CD14-positive monocyte (primary cell): Measurements from ENCODE around the gene KCNK1. TPM values are rescaled to one million over a fixed set of nuclear protein-coding genes. Genes with fewer than 3 reads are reported as not detected.

Experiments
- DNase-seq, 3 donors: peaks; one replicate each; pipeline ENCODE4 v3.0.0-alpha.2; 2011 to 2022
- H2AFZ ChIP-seq: 2 replicates; pipeline ENCODE4 v1.6.0; 2012; ENCODE audit warnings: mild to moderate bottlenecking, low read depth, low read length, inconsistent platforms; ENCODE audit not compliant: insufficient read depth, poor library complexity, severe bottlenecking
- H3K27ac ChIP-seq, 2 donors: 1 replicate in 1 of 2; 2 replicates in 1 of 2; pipeline ENCODE4 v1.5.1; 2012 to 2013; ENCODE audit warnings: low read length in 2 of 2, control low read depth in 1 of 2, inconsistent platforms in 1 of 2, low read depth in 1 of 2, mild to moderate bottlenecking in 1 of 2
- H3K27me3 ChIP-seq, 2 donors: one replicate each; pipeline versions ENCODE4 v1.6.0 to v1.6.1; 2011 to 2013; ENCODE audit warnings: low read length in 2 of 2; ENCODE audit not compliant: control insufficient read depth in 2 of 2, insufficient read depth in 2 of 2
- H3K36me3 ChIP-seq, 2 donors: replicated peaks in 1 of 2; 1 replicate in 1 of 2; 2 replicates in 1 of 2; pipeline versions ENCODE4 v1.5.1 to v1.6.1; 2012 to 2013; ENCODE audit warnings: low read length in 2 of 2, control low read depth in 1 of 2, inconsistent platforms in 1 of 2, mild to moderate bottlenecking in 1 of 2; ENCODE audit not compliant: insufficient read depth in 2 of 2, control insufficient read depth in 1 of 2
- H3K4me1 ChIP-seq, 2 donors: 1 replicate in 1 of 2; 2 replicates in 1 of 2; pipeline versions ENCODE4 v1.5.1 to v1.6.1; 2012 to 2013; ENCODE audit warnings: low read length in 2 of 2, control low read depth in 1 of 2, inconsistent platforms in 1 of 2, mild to moderate bottlenecking in 1 of 2, moderate library complexity in 1 of 2; ENCODE audit not compliant: insufficient read depth in 2 of 2, control insufficient read depth in 1 of 2
- H3K4me2 ChIP-seq: replicated peaks from 2 replicates; pipeline ENCODE3; 2012; ENCODE audit warnings: low read length, moderate library complexity, mild to moderate bottlenecking; ENCODE audit not compliant: poor library complexity, severe bottlenecking; ENCODE audit errors: extremely low read depth
- H3K4me3 ChIP-seq, 3 experiments: fragments of 200-600 bp in 1 of 3; sonication (generic) in 1 of 3; replicated peaks in 1 of 3; 1 replicate in 2 of 3; 2 replicates in 1 of 3; pipeline ENCODE4 v1.5.1; 2011 to 2013; ENCODE audit warnings: low read length in 3 of 3, mild to moderate bottlenecking in 3 of 3, control low read depth in 2 of 3, low read depth in 2 of 3, inconsistent platforms in 1 of 3, moderate library complexity in 1 of 3
- H3K79me2 ChIP-seq: 2 replicates; pipeline ENCODE4 v1.6.0; 2012; ENCODE audit warnings: mild to moderate bottlenecking, control low read depth, inconsistent platforms, low read length, moderate library complexity; ENCODE audit not compliant: insufficient read depth
- H3K9ac ChIP-seq: 2 replicates; pipeline ENCODE4 v1.6.0; 2017; ENCODE audit warnings: low read length, mild to moderate bottlenecking; ENCODE audit not compliant: insufficient read depth, poor library complexity, severe bottlenecking
- H3K9me3 ChIP-seq, 2 donors: replicated peaks in 1 of 2; 1 replicate in 1 of 2; 2 replicates in 1 of 2; pipeline versions ENCODE4 v1.5.1 to v1.6.1; 2012 to 2013; ENCODE audit warnings: low read length in 2 of 2, control low read depth in 1 of 2; ENCODE audit not compliant: control insufficient read depth in 1 of 2, insufficient read depth in 1 of 2
- H4K20me1 ChIP-seq: 2 replicates; pipeline ENCODE4 v1.6.0; 2012; ENCODE audit warnings: mild to moderate bottlenecking, low read length, control low read depth, moderate library complexity; ENCODE audit not compliant: insufficient read depth
- H3K27ac Mint-ChIP-seq, 7 donors: one replicate each; pipeline ENCODE4 v1.8.0; 2020; ENCODE audit warnings: mild to moderate bottlenecking in 7 of 7, mixed read lengths in 7 of 7, moderate library complexity in 6 of 7, inconsistent platforms in 2 of 7
- H3K27me3 Mint-ChIP-seq, 3 donors: one replicate each; pipeline ENCODE4 v1.8.0; 2021 to 2022; ENCODE audit warnings: low read depth in 3 of 3, mild to moderate bottlenecking in 3 of 3, mixed read lengths in 3 of 3, moderate library complexity in 3 of 3, inconsistent platforms in 1 of 3
- H3K36me3 Mint-ChIP-seq, 2 donors: one replicate each; pipeline ENCODE4 v1.8.0; 2020; ENCODE audit warnings: mixed read lengths in 2 of 2, inconsistent platforms in 1 of 2, mild to moderate bottlenecking in 1 of 2
- H3K4me1 Mint-ChIP-seq: one replicate; pipeline ENCODE4 v1.8.0; 2020; ENCODE audit warnings: mild to moderate bottlenecking, mixed read lengths
- H3K4me3 Mint-ChIP-seq, 2 donors: one replicate each; pipeline ENCODE4 v1.8.0; 2020; ENCODE audit warnings: mild to moderate bottlenecking in 2 of 2, mixed read lengths in 2 of 2, moderate library complexity in 1 of 2
- H3K9me3 Mint-ChIP-seq, 7 donors: one replicate each; pipeline ENCODE4 v1.8.0; 2020 to 2022; ENCODE audit warnings: mixed read lengths in 7 of 7, mild to moderate bottlenecking in 6 of 7, moderate library complexity in 6 of 7, inconsistent platforms in 2 of 7
- WGBS: methylation state at CpG from one replicate; pipeline ENCODE4 v1.1.5; 2013; ENCODE audit warnings: missing lambda C conversion rate; ENCODE audit not compliant: insufficient coverage; 5-methylcytosine and 5-hydroxymethylcytosine counted together
- intact Hi-C, 2 donors: fragments of 100-400 bp; cut with micrococcal nuclease; formaldehyde crosslinking; loops; one replicate each; pipeline versions ENCODE4 v1.15.0 to v1.15.1; 2023
- polyA plus RNA-seq, 3 donors: library from polyadenylated mRNA; depleted of rRNA in 1 of 3; unstranded in 2 of 3; stranded (reverse) in 1 of 3; fragments of 300-500 nt in 2 of 3; fragments of >200 nt in 1 of 3; fragmentation: Illumina TruSeq in 2 of 3; gene quantifications; 1 replicate in 2 of 3; 2 replicates in 1 of 3; pipeline ENCODE4 v1.2.3, GENCODE V29; 2012 to 2021
- TF ChIP-seq, protein P1 (sequence below): fragments of 200-600 bp; IDR thresholded peaks from one replicate; pipeline ENCODE4 v1.8.0; 2022; ENCODE audit warnings: antibody characterized with exemption, mild to moderate bottlenecking

KCNK1 gene
- polyA plus RNA-seq, 3 donors, result not detected

GRCh38 chr1:233584931-233585330 is 29.0 kb upstream of the KCNK1 start:
- Mint-ChIP-seq H3K27ac (no peak overlapping the region), H3K9me3 (peaks cover 2 to 15% (median 3%) of the 10 kb centered on the region in 7 donors), H3K4me1 (no peaks in the 10 kb centered on the region), H3K27me3 (peaks cover 9 to 11% (median 9%) of the 10 kb centered on the region in 3 donors), H3K36me3 (no peaks in the 10 kb centered on the region), H3K4me3 (no peak overlapping the region)
- H3K36me3 ChIP-seq, result no peaks in the 10 kb centered on the region
- TF ChIP-seq, protein P1, sequence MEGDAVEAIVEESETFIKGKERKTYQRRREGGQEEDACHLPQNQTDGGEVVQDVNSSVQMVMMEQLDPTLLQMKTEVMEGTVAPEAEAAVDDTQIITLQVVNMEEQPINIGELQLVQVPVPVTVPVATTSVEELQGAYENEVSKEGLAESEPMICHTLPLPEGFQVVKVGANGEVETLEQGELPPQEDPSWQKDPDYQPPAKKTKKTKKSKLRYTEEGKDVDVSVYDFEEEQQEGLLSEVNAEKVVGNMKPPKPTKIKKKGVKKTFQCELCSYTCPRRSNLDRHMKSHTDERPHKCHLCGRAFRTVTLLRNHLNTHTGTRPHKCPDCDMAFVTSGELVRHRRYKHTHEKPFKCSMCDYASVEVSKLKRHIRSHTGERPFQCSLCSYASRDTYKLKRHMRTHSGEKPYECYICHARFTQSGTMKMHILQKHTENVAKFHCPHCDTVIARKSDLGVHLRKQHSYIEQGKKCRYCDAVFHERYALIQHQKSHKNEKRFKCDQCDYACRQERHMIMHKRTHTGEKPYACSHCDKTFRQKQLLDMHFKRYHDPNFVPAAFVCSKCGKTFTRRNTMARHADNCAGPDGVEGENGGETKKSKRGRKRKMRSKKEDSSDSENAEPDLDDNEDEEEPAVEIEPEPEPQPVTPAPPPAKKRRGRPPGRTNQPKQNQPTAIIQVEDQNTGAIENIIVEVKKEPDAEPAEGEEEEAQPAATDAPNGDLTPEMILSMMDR, result no peak
- no peaks in the 10 kb centered on the region for H3K4me1 ChIP-seq
- H3K27me3 ChIP-seq, result peaks cover 0 to 9% of the 10 kb centered on the region in 2 donors
- H2AFZ ChIP-seq, result no peak overlapping the region
- intact Hi-C loops, result no loop called here
- H3K4me3 ChIP-seq, result no peak overlapping the region
- no peaks in the 10 kb centered on the region for H3K79me2 ChIP-seq
- H3K4me2 ChIP-seq, result no peak overlapping the region
- no peak overlapping the region for H3K9ac ChIP-seq
- H3K9me3 ChIP-seq, result peaks cover 0 to 9% of the 10 kb centered on the region in 2 donors
- H4K20me1 ChIP-seq, result no peaks in the 10 kb centered on the region
- no peak overlapping the region for H3K27ac ChIP-seq
- no peak for DNase-seq

DNA sequence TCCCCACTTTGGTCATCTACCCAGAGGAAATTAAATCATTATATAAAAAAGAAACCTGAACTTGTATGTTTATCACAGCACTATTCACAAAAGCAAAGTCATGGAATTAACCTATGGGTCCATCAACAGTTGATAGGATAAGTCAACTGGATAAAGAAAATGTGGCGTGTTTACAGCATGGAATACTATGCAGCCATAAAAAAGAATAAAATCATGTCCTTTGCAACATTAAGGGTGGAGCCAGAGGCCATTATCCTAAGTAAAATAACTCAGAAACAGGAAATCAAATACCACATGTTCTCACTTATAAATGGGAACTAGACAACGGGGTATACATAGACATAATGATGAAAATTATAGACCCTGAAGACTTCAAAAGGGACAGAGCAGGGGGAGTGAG is 27.6 kb upstream of the KCNK1 start:
- Mint-ChIP-seq H3K9me3 (peaks cover 2 to 15% (median 3%) of the 10 kb centered on the region in 7 donors), H3K4me1 (no peaks in the 10 kb centered on the region), H3K4me3 (no peak overlapping the region), H3K27ac (no peak overlapping the region), H3K36me3 (no peaks in the 10 kb centered on the region), H3K27me3 (peaks cover 9 to 12% (median 9%) of the 10 kb centered on the region in 3 donors)
- Histone ChIP-seq H3K9ac (no peak overlapping the region), H3K9me3 (peaks cover 0 to 9% of the 10 kb centered on the region in 2 donors), H3K27me3 (peaks cover 0 to 9% of the 10 kb centered on the region in 2 donors), H3K4me3 (no peak overlapping the region), H2AFZ (no peak overlapping the region), H3K79me2 (no peaks in the 10 kb centered on the region), H3K27ac (no peak overlapping the region), H3K36me3 (no peaks in the 10 kb centered on the region), H3K4me1 (no peaks in the 10 kb centered on the region), H3K4me2 (no peak overlapping the region), H4K20me1 (no peaks in the 10 kb centered on the region)
- no peak for DNase-seq
- intact Hi-C loops, result no loop called here
- TF ChIP-seq, protein P1, result no peak
- no CpG with 5 or more reads among the region's 2 CpGs for whole genome bisulfite sequencing
